ENCODE measurements around the gene CNR1. TPM values are rescaled to one million over a fixed set of nuclear protein-coding genes. Genes with fewer than 3 reads are reported as not detected.

CNR1 gene
- polyA plus RNA-seq, 1 experiment: not detected

DNA sequence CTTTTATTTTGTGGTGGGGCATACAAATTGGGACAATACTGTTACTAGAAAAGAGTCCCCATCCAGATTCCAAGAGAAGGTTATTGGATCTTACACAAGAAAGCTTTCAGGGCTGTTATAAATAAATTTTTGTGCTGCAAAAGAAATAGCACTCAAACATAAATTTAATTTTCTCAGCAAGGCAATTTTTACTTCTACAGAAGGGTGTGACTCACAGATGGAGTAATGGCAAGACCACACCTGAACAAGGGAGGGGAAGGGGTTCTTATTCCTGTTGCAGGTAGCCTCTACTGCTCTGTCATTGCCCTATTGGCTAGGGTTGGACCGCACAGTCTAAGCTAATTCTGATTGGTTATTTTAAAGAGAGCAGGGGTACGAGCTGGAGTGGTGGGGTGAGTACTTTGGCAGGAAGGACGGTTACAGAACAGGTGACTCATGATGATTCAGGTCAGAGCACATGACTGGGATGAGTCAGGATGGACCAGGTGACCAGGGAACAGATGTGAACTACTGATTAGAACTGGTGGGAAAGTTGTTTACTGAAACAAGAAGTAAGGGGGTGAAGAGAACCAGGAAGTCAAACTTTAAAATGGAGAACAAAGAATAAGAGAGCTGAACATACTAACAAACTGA is 41.1 kb downstream of the CNR1 start:
- CTCF ChIA-PET: interaction anchor here (0.7 kb wide), 1 partner anchor 454 kb away, joined by 5 read pairs; no protein-coding TSS in a partner anchor

DNA sequence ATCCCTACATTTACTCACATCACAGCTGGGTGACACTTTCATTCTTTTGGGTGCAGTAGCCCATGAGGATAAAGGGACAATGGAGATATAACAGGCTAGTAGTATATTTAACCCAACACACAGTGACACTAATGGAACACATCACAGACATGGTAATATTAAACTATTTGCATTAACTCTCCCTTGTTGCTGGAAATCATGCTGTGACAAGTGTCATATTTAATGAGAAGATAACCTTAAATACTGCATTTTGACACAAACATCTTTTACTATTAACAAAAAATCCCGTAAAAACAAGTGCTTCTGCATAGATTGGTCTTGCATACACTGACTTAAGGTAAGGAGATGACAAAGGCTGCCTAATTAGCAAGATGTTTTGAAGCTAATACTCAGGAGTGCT is 45.5 kb downstream of the CNR1 start:
- H3K27me3 ChIP-seq (ENCODE audit: control insufficient read depth, insufficient read depth, low read length): no peaks in the 10 kb centered on the region
- DNase-seq (ENCODE audit: low read depth, low spot score): no peak
- H3K4me3 ChIP-seq (ENCODE audit: low read depth, low read length): no peak overlapping the region
- CTCF ChIA-PET: no interaction called here
- H3K27ac ChIP-seq (ENCODE audit: low read depth, low read length): no peak overlapping the region
- H3K9me3 ChIP-seq (ENCODE audit: control insufficient read depth, insufficient read depth, low read length): no peaks in the 10 kb centered on the region; the same call in 1 of the 2 replicates
- TF ChIP-seq, protein P1, sequence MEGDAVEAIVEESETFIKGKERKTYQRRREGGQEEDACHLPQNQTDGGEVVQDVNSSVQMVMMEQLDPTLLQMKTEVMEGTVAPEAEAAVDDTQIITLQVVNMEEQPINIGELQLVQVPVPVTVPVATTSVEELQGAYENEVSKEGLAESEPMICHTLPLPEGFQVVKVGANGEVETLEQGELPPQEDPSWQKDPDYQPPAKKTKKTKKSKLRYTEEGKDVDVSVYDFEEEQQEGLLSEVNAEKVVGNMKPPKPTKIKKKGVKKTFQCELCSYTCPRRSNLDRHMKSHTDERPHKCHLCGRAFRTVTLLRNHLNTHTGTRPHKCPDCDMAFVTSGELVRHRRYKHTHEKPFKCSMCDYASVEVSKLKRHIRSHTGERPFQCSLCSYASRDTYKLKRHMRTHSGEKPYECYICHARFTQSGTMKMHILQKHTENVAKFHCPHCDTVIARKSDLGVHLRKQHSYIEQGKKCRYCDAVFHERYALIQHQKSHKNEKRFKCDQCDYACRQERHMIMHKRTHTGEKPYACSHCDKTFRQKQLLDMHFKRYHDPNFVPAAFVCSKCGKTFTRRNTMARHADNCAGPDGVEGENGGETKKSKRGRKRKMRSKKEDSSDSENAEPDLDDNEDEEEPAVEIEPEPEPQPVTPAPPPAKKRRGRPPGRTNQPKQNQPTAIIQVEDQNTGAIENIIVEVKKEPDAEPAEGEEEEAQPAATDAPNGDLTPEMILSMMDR (IDR thresholded peaks at IDR 0.05; ENCODE audit: low read depth, low read length): no peak
- POLR2A ChIA-PET: no interaction called here

More for the DNA sequence above, 41.1 kb downstream of the CNR1 start:
- no peak for DNase-seq (ENCODE audit: low read depth, low spot score)
- POLR2A ChIA-PET: no interaction called here
- Histone ChIP-seq H3K27ac (ENCODE audit: low read depth, low read length) (no peak overlapping the region), H3K27me3 (ENCODE audit: control insufficient read depth, insufficient read depth, low read length) (no peaks in the 10 kb centered on the region), H3K4me3 (ENCODE audit: low read depth, low read length) (no peak overlapping the region), H3K9me3 (ENCODE audit: control insufficient read depth, insufficient read depth, low read length) (no peaks in the 10 kb centered on the region; the same call in 1 of the 2 replicates)
- TF ChIP-seq, protein P1 (IDR thresholded peaks at IDR 0.05; ENCODE audit: low read depth, low read length): no peak

DNA sequence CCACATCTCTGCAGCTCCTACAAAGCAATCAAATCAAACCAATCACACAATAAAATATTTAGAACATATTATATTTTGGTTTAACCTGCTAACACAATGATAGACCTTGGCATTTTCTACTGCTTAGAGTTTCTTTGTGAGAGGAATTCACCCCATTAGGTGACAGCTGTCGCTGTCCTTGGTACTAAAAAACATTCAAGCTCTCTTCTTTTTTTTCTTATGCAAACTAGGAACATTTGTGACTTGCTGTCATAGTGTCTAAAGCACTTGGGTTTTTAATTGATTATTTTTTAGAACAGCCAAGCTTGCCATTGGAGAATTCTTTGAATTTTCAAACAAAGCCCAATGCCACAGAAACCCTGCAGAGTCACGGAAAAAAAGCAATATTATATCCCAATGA is 46.4 kb downstream of the CNR1 start:
- CTCF ChIA-PET: interaction anchor here (0.6 kb wide), 1 partner anchor 395 kb away, joined by 3 read pairs; no protein-coding TSS in a partner anchor

DNA sequence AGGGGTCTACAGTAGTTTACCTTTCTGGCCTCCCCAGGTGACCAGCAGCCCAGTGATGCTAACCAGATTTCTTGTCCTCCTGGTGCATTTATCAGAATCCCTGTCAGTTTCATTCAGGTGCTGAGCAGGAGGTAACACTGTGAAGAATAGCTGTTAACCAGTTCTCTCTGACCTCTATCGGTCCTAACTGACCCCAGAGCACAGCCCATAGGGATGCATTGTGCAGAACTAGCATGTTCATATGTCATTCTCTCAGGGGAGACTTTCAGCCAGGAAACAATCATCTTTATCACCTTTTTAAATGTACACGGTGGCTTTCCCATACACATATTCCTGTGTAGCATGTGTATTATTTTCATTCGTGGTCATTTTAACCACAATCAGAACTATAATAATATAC is 49.9 kb downstream of the CNR1 start:
- DNase-seq (ENCODE audit: low read depth, low spot score): no peak
- CTCF ChIA-PET: no interaction called here
- Histone ChIP-seq H3K27me3 (ENCODE audit: control insufficient read depth, insufficient read depth, low read length) (no peaks in the 10 kb centered on the region), H3K4me3 (ENCODE audit: low read depth, low read length) (no peak overlapping the region), H3K27ac (ENCODE audit: low read depth, low read length) (no peak overlapping the region), H3K9me3 (ENCODE audit: control insufficient read depth, insufficient read depth, low read length) (no peaks in the 10 kb centered on the region)
- POLR2A ChIA-PET: no interaction called here
- TF ChIP-seq, protein P1 (IDR thresholded peaks at IDR 0.05; ENCODE audit: low read depth, low read length): no peak

More for the DNA sequence above, 46.4 kb downstream of the CNR1 start:
- TF ChIP-seq, protein P1 (IDR thresholded peaks at IDR 0.05; ENCODE audit: low read depth, low read length): no peak
- no peak for DNase-seq (ENCODE audit: low read depth, low spot score)
- H3K27me3 ChIP-seq (ENCODE audit: control insufficient read depth, insufficient read depth, low read length): no peaks in the 10 kb centered on the region
- POLR2A ChIA-PET: no interaction called here
- H3K27ac ChIP-seq (ENCODE audit: low read depth, low read length): no peak overlapping the region
- no peaks in the 10 kb centered on the region; the same call in 1 of the 2 replicates for H3K9me3 ChIP-seq (ENCODE audit: control insufficient read depth, insufficient read depth, low read length)
- no peak overlapping the region for H3K4me3 ChIP-seq (ENCODE audit: low read depth, low read length)

DNA sequence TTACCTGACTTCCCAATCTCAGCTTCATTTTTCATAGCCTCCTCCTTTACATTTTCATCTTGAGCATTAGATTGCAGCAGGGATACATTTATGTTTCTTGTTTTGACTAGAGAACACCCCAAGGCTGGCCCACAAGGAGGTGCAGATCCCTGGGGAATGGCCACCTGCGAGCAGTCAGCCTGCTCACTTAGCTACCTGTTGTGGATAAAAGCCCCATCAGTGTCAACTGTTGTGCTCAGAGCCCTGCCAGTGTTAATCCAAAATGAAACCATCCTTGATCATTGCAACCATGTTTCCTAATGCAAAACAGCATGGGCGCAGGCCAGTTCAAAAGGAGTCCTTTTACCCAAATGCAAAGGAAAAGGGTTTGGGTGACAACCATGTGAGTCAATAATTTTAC is 50.8 kb downstream of the CNR1 start:
- DNase-seq (ENCODE audit: low read depth, low spot score): no peak
- CTCF ChIA-PET: no interaction called here
- Histone ChIP-seq H3K4me3 (ENCODE audit: low read depth, low read length) (no peak overlapping the region), H3K27me3 (ENCODE audit: control insufficient read depth, insufficient read depth, low read length) (no peaks in the 10 kb centered on the region), H3K27ac (ENCODE audit: low read depth, low read length) (no peak overlapping the region), H3K9me3 (ENCODE audit: control insufficient read depth, insufficient read depth, low read length) (no peaks in the 10 kb centered on the region)
- POLR2A ChIA-PET: no interaction called here
- TF ChIP-seq, protein P1 (IDR thresholded peaks at IDR 0.05; ENCODE audit: low read depth, low read length): no peak

All from AG04450 (cell line).